Epidermal melanocyte (primary cell): ENCODE data around the gene SLCO2A1.

Experiments used
- DNase-seq: peaks from one replicate; pipeline ENCODE4 v3.0.0; 2011; ENCODE audit warnings: low spot score; ENCODE audit not compliant: insufficient read length

SLCO2A1 gene

DNA sequence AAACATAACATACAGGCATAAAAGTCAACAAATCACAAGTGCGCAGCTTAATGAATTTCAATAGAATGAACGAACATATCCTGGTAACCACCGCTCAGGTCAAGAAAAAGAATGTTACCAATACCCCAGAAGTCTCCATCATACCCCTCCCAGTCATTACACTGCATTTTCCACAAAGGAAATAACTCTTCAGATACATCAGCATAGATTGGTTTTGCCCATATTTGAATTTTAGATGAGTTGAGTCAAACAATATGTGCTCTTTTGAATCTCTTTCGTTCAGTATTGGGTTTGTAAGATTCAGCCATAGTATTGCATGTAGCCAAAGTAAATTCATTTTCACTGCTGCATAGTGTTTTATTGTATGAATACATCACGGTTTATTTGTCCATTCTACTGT lies 127.9 kb downstream of the SLCO2A1 start:
- DNase-seq, result no peak

DNA sequence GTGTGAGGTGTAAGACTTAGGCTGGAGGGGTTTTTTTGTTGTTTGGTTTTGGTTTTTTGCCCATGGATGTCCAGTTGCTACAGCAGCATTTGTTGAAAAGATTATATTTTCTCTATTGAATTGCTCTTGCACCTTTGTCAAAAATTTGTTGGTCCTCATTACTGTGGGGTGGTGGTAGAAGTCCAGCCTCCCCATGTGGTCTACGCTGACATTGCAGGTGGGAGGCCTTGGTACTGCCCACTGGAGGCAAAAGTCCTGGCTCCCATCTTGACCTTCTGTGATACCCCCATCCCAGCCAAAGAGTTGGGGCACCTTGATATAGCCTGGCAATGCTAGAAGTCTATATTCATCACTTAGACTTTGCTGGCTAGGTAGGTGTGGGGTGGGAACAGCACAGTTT lies 128.6 kb downstream of the SLCO2A1 start:
- DNase-seq, result no peak

DNA sequence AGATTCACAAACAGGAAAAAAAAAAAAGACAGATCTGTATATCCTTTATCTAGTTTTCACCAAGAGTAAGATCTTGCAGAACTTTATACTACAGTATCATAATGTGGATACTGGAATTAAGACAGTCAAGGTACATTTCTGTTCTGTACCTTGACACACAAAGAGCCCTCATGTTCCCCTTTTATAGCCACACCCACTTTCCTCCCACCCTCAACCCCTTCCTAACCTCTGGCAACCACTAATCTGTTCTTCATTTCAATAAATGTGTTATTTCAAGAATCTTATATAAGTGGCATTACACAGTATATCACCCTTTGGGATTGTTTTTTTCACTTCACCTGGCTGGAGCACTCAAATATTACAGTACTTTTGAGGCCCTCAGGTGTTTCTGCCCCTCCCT lies 130.4 kb downstream of the SLCO2A1 start:
- no peak for DNase-seq

- DNase-seq, result no peak
Observed at GRCh38 chr3:133897547-133897946, 132.2 kb downstream of the SLCO2A1 start.

DNA sequence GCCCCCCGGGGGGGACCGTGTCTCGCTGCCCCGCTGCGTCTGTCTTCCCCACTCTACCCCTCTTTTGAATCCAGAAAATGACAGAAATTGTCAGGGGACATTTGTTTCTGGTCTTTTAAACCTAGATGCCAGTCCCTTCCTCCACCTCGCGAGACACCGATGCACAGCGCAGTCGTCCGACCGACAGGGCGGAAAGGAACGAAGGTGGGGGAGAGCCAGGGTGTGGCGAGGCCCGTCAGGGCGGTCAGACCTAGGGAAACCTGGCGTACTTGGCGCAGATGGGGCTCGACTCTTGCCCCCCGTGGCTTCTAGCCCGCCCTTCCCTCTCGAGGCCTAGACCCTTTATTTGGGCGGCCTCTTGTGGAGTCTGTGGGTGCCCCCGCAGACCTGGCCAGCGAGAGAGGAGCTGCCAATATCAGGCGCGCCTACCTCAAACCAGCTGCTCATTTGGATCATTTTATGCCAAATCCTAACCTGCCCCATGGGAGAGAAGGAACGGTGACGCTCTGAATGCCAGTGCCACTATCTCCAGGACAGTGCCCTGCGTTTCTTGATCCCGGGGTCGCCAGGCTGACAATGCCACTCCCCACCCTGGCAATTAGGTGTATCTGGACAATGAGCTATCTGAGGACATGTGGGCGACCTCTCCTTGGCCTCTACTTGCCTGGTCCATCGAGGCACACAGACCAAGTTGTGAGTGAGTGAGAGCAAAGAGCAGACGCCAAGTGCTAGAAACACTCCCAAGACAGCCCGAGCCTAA lies 133.5 kb downstream of the SLCO2A1 start:
- no peak for DNase-seq

- no peak for DNase-seq
Observed at GRCh38 chr3:133895208-133896001, 134.3 kb downstream of the SLCO2A1 start, which contains the start of gene RAB6B. Gene RAB6B, minus strand, starts transcription at chr3:133895882. Its CDS starts 416 bp downstream, at chr3:133895466.

DNA sequence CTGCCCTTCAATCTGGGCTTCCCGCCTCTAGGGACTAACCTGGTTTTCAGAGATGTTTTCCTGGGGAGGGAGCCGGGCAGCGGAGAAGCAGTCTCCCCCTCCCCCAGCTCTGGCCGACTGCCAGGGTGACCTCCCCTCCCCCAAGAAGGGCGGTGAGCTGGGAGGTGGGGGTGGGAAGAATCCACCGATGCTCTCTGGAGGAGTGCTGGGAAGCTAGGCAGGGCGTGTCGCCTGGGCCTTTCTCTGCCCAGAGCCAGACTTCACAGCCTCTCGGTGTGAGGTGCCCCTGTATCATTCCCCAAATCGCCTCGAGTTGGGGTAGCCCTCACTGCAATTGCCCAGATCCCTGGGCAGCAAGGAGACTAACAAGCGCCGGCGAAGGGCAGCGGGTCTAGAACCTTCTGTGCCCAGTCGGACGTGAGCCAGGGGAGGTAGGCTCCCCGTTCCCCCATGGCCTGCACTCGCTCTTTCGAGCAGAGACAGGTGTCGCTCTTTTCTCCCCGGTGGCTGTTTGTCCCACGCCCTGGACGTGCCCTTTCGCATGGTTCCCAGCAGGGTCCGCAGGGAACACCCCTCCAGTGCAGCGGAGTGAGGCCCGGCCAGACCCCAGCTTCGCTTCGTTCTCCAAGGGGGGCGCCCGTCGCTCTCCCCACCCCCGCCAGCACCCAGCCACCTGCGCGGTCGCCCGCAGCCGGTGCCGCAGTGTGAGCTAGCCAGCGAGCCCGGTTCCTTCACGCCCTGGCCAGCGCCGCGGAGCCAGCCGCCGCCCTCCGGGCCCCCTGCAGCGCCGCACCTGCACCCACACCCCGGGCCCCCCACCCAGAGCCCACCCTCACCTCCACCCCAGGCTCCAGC lies 135.1 kb downstream of the SLCO2A1 start:
- DNase-seq, result no peak

GRCh38 chr3:133893683-133894352 lies 135.9 kb downstream of the SLCO2A1 start:
- DNase-seq, result no peak

GRCh38 chr3:133892541-133893231 lies 137.0 kb downstream of the SLCO2A1 start:
- DNase-seq, result no peak

- no peak for DNase-seq
Observed at GRCh38 chr3:133891662-133892378, 137.9 kb downstream of the SLCO2A1 start.

- DNase-seq, result no peak
Observed at GRCh38 chr3:133890972-133891644, 138.6 kb downstream of the SLCO2A1 start.

DNA sequence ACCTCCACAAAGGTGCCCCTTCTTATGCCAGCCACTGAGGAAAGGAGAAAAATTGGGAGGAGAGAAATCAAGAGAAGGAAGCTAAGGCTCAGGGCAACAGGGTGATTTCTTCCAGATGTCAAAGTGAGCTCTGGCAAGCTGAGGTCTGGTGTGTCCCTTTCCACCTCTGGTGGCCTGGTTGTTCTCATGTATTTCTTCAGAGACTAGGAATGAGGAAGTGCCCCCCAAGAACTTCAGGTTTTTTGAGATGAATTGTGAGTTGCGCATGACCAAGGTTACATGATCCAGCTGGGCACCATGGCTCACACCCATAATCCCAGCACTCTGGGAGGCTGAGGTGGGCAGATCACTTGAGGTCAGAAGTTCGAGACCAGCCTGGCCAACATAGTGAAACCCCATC lies 139.7 kb downstream of the SLCO2A1 start:
- DNase-seq, result no peak

- DNase-seq, result no peak
Observed at GRCh38 chr3:133888726-133889340, 140.9 kb downstream of the SLCO2A1 start.

DNA sequence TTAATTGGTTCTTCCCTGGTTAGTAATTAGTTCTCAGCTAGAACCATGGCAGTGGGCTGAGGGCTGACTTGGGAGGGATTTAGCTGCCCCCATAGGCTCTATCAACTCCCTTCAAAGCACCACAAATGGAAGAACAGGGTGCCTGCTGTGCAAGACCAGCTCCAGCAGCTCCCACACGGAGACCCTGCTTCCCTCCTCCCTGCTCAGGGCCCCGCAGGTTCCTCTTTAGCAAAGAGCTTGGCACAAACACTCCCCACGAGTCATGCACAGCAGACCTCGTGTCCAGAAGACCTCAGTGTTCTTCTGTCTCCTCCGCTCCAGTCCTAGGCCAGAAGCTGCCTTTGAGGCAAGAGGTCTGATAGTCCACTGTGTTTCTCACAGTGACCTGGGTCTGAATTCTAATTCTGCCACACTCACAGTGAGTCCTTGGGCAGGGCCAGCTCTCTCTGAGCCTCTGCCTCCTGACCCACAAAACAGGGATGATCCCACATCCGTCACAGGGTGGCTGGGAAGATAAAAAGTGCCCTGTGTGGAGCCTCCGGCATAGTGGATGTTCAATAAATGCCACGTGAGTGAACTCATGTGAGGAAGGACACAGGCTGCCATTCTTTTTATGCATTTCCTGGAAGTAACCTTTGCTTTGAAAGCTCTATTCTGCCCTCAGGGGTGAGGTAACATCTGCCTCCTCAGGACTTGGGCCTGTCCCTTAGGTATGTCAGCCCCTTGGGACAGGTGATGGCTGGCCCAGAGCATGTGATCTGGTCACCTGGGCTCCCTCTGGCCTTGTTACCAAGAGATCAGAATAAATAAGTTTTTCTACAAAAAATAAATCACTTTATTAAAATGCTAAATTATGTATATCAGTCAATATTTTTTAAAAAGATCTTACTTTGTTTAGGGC lies 141.7 kb downstream of the SLCO2A1 start:
- no peak for DNase-seq

GRCh38 chr3:133887074-133887802 lies 142.5 kb downstream of the SLCO2A1 start:
- DNase-seq, result no peak

- no peak for DNase-seq
Observed at GRCh38 chr3:133886031-133886722, 143.5 kb downstream of the SLCO2A1 start.
